GM19238 (cell line): ENCODE data around the gene MRPL43.
A peak's percentile ranks its signal among the peaks of the same experiment; 100 is the strongest.

ENCODE experiments used
- DNase-seq: peaks from one replicate; pipeline ENCODE4 v3.0.0; 2011; ENCODE audit warnings: low spot score; ENCODE audit not compliant: insufficient read length

Gene MRPL43

GRCh38 chr10:101005361-101005760 is 18.1 kb upstream of the MRPL43 start:
- DNase-seq, result no peak

- DNase-seq, result no peak
These were observed 16.4 kb upstream of the MRPL43 start for GRCh38 chr10:101003639-101004206.

- DNase-seq, result no peak
These were observed 15.2 kb upstream of the MRPL43 start for GRCh38 chr10:101002456-101002855.

- DNase-seq, result no peak
These were observed 14.3 kb upstream of the MRPL43 start for GRCh38 chr10:101001659-101002035.

GRCh38 chr10:101000915-101001658 is 13.8 kb upstream of the MRPL43 start:
- no peak for DNase-seq

GRCh38 chr10:101000127-101000914 is 13.0 kb upstream of the MRPL43 start:
- DNase-seq, result no peak

GRCh38 chr10:100999742-101000126 is 12.4 kb upstream of the MRPL43 start, which contains the start of gene LZTS2:
Gene LZTS2 (plus strand): TSS chr10:100999808. CDS start chr10:101002539, 2,731 bp downstream.
- peak; percentile 46 for DNase-seq

- peak; percentile 94 for DNase-seq
These were observed 11.9 kb upstream of the MRPL43 start for GRCh38 chr10:100998991-100999741.

GRCh38 chr10:100998183-100998990 is 11.1 kb upstream of the MRPL43 start:
- DNase-seq, result peak; percentile 83

GRCh38 chr10:100997360-100998182 is 10.3 kb upstream of the MRPL43 start:
- DNase-seq, result peak; percentile 80

GRCh38 chr10:100996678-100997359 is 9.5 kb upstream of the MRPL43 start:
- peak; percentile 63 for DNase-seq

GRCh38 chr10:100995181-100995580 is 7.9 kb upstream of the MRPL43 start:
- no peak for DNase-seq

- DNase-seq, result no peak
These were observed 6.8 kb upstream of the MRPL43 start for GRCh38 chr10:100993986-100994708.

- DNase-seq, result no peak
These were observed 1.8 kb upstream of the MRPL43 start for GRCh38 chr10:100989088-100989487.

GRCh38 chr10:100988166-100988565 is 869 bp upstream of the MRPL43 start:
- DNase-seq, result no peak

GRCh38 chr10:100987685-100988049 is 370 bp upstream of the MRPL43 start:
- DNase-seq, result no peak

- no peak for DNase-seq
These were observed 710 bp downstream of the MRPL43 start for GRCh38 chr10:100986623-100986951.

GRCh38 chr10:100985336-100985735 is 2.0 kb downstream of the MRPL43 start:
- no peak for DNase-seq

- DNase-seq, result no peak
These were observed 2.6 kb downstream of the MRPL43 start for GRCh38 chr10:100984672-100985177.
